MM.1S (cell line): ENCODE results near the gene PRKCB.

Experiments
- DNase-seq: peaks from one replicate; pipeline ENCODE4 v3.0.0-alpha.2; 2015
- H2AFZ ChIP-seq: fragments of 300-600 bp; sonication (generic); 2 replicates; pipeline ENCODE4 v1.6.0; 2016; ENCODE audit warnings: antibody characterized with exemption, low read length
- H3F3A ChIP-seq: fragments of 300-600 bp; sonication (generic); 2 replicates; pipeline ENCODE4 v1.6.1; 2016; ENCODE audit warnings: mild to moderate bottlenecking, antibody characterized with exemption, low read length, moderate library complexity, mixed read lengths; ENCODE audit not compliant: insufficient read depth
- H3K27ac ChIP-seq: fragments of 300-600 bp; sonication (generic); 2 replicates; pipeline ENCODE4 v1.5.1; 2016; ENCODE audit warnings: mild to moderate bottlenecking, low read length
- H3K27me3 ChIP-seq: fragments of 300-600 bp; sonication (generic); replicated peaks from 2 replicates; pipeline ENCODE4 v1.6.0; 2016; ENCODE audit warnings: low read length; ENCODE audit not compliant: insufficient read depth
- H3K36me3 ChIP-seq: fragments of 300-600 bp; sonication (generic); replicated peaks from 2 replicates; pipeline ENCODE4 v1.6.1; 2016; ENCODE audit warnings: mild to moderate bottlenecking, low read length, mixed read lengths; ENCODE audit not compliant: insufficient read depth
- H3K4me1 ChIP-seq: fragments of 300-600 bp; sonication (generic); 2 replicates; pipeline ENCODE4 v1.6.1; 2016; ENCODE audit warnings: low read length, mixed read lengths
- H3K4me2 ChIP-seq: fragments of 300-600 bp; sonication (generic); 2 replicates; pipeline ENCODE4 v1.6.0; 2016; ENCODE audit warnings: low read depth, low read length
- H3K4me3 ChIP-seq: fragments of 300-600 bp; sonication (generic); 2 replicates; pipeline ENCODE4 v1.5.1; 2016; ENCODE audit warnings: low read length, mixed read lengths
- H3K79me2 ChIP-seq: fragments of 300-600 bp; sonication (generic); 2 replicates; pipeline ENCODE4 v1.6.1; 2016; ENCODE audit warnings: mixed run types, low read length, mixed read lengths
- H3K9ac ChIP-seq: fragments of 300-600 bp; sonication (generic); 2 replicates; pipeline ENCODE4 v1.6.1; 2016; ENCODE audit warnings: low read length, mixed read lengths
- H3K9me2 ChIP-seq: fragments of 300-600 bp; sonication (generic); replicated peaks from 2 replicates; pipeline ENCODE4 v1.6.1; 2016; ENCODE audit warnings: mild to moderate bottlenecking, low read length, mixed read lengths; ENCODE audit not compliant: insufficient read depth
- H3K9me3 ChIP-seq: fragments of 300-600 bp; sonication (generic); replicated peaks from 2 replicates; pipeline ENCODE4 v1.6.1; 2016; ENCODE audit warnings: mild to moderate bottlenecking, low read length, mixed read lengths; ENCODE audit not compliant: insufficient read depth
- H4K20me1 ChIP-seq: fragments of 300-600 bp; sonication (generic); 2 replicates; pipeline ENCODE4 v1.6.1; 2016; ENCODE audit warnings: mild to moderate bottlenecking, low read length, moderate library complexity, mixed read lengths; ENCODE audit not compliant: insufficient read depth
- EZH2 ChIP-seq: fragments of 300-600 bp; sonication (generic); optimal IDR thresholded peaks from 2 replicates; pipeline ENCODE3; 2017; ENCODE audit warnings: low read depth, mild to moderate bottlenecking, antibody characterized with exemption, low read length, mixed read lengths
- EZH2phosphoT487 ChIP-seq: fragments of 300-600 bp; sonication (generic); IDR thresholded peaks from 2 replicates; pipeline ENCODE4 v1.6.1; 2018; ENCODE audit warnings: antibody characterized with exemption, low read length
- TF ChIP-seq, protein P1 (sequence below): fragments of 300-600 bp; sonication (generic); IDR thresholded peaks from 2 replicates; pipeline ENCODE4 v1.5.1; 2016; ENCODE audit warnings: antibody characterized with exemption, low read length, mixed read lengths

Gene PRKCB

DNA sequence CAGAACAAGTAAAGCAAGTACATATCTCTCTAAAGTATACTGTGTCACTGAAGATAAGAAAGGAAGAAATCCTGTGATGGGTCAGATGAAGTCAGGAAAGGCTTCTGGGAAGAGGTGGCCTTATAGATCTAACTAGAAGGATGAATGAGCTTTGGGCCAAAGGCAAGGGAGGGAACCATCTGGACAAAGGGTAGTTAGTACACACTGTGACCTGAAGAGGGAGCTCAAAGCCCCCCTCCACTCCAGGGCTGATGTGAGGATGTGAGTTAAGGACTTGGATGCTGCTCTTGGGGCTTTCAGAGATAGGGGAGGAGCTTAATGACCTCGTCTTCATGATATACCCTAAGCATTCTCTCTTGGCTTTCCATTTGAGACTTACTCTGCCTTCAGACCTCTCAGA lies 235.1 kb downstream of the PRKCB start:
- Histone ChIP-seq H3F3A (no peaks in the 10 kb centered on the region), H3K79me2 (no peaks in the 10 kb centered on the region), H4K20me1 (no peaks in the 10 kb centered on the region)

GRCh38 chr16:24071666-24072360 lies 236.0 kb downstream of the PRKCB start:
- H3K4me3 ChIP-seq, result no peak overlapping the region
- H3K9me2 ChIP-seq, result no peaks in the 10 kb centered on the region
- DNase-seq, result no peak
- H3F3A ChIP-seq, result no peaks in the 10 kb centered on the region
- H2AFZ ChIP-seq, result no peak overlapping the region
- no peaks in the 10 kb centered on the region for H3K4me1 ChIP-seq
- no peak for TF ChIP-seq EZH2phosphoT487
- TF ChIP-seq, protein P1, sequence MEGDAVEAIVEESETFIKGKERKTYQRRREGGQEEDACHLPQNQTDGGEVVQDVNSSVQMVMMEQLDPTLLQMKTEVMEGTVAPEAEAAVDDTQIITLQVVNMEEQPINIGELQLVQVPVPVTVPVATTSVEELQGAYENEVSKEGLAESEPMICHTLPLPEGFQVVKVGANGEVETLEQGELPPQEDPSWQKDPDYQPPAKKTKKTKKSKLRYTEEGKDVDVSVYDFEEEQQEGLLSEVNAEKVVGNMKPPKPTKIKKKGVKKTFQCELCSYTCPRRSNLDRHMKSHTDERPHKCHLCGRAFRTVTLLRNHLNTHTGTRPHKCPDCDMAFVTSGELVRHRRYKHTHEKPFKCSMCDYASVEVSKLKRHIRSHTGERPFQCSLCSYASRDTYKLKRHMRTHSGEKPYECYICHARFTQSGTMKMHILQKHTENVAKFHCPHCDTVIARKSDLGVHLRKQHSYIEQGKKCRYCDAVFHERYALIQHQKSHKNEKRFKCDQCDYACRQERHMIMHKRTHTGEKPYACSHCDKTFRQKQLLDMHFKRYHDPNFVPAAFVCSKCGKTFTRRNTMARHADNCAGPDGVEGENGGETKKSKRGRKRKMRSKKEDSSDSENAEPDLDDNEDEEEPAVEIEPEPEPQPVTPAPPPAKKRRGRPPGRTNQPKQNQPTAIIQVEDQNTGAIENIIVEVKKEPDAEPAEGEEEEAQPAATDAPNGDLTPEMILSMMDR, result no peak
- no peak for TF ChIP-seq EZH2
- H3K27ac ChIP-seq, result no peak overlapping the region
- H3K36me3 ChIP-seq, result no peaks in the 10 kb centered on the region
- H3K4me2 ChIP-seq, result no peak overlapping the region
- no peaks in the 10 kb centered on the region for H3K27me3 ChIP-seq
- H3K9me3 ChIP-seq, result no peaks in the 10 kb centered on the region
- H4K20me1 ChIP-seq, result no peaks in the 10 kb centered on the region
- H3K79me2 ChIP-seq, result no peaks in the 10 kb centered on the region
- no peak overlapping the region for H3K9ac ChIP-seq

More for the DNA sequence above, 235.1 kb downstream of the PRKCB start:
- TF ChIP-seq, protein P1, result peak; percentile 67
- TF ChIP-seq EZH2, result no peak
- Histone ChIP-seq H3K9ac (no peak overlapping the region), H3K9me3 (no peaks in the 10 kb centered on the region), H2AFZ (no peak overlapping the region), H3K4me2 (no peak overlapping the region), H3K4me3 (no peak overlapping the region), H3K9me2 (no peaks in the 10 kb centered on the region), H3K27me3 (no peaks in the 10 kb centered on the region), H3K36me3 (no peaks in the 10 kb centered on the region), H3K27ac (no peak overlapping the region), H3K4me1 (no peaks in the 10 kb centered on the region)
- DNase-seq, result peak; percentile 50

- Histone ChIP-seq H3K9me3 (no peaks in the 10 kb centered on the region), H3K27ac (no peak overlapping the region), H3K4me3 (no peak overlapping the region), H3K4me2 (no peak overlapping the region), H3K9me2 (no peaks in the 10 kb centered on the region), H3K27me3 (no peaks in the 10 kb centered on the region), H3K9ac (no peak overlapping the region), H3K79me2 (no peaks in the 10 kb centered on the region), H3K36me3 (no peaks in the 10 kb centered on the region), H3F3A (no peaks in the 10 kb centered on the region), H4K20me1 (no peaks in the 10 kb centered on the region), H2AFZ (no peak overlapping the region), H3K4me1 (no peaks in the 10 kb centered on the region)
- TF ChIP-seq, protein P1, result no peak
- TF ChIP-seq EZH2phosphoT487 (no peak), EZH2 (no peak)
- no peak for DNase-seq
These were observed 237.5 kb downstream of the PRKCB start for GRCh38 chr16:24073321-24073720.
